HG02938 (cell line): ENCODE results near the gene AKR1B1.
A peak's percentile ranks its signal among the peaks of the same experiment; 100 is the strongest.

Experiments
- ATAC-seq: cut with Tn5 transposase; IDR thresholded peaks from one replicate; pipeline ENCODE4 v1.9.1; 2021; ENCODE audit warnings: mild to moderate bottlenecking, moderate library complexity; ENCODE audit not compliant: unreplicated experiment

The AKR1B1 gene

GRCh38 chr7:134470864-134471263, 12.0 kb upstream of the AKR1B1 start:
- ATAC-seq = no peak

DNA sequence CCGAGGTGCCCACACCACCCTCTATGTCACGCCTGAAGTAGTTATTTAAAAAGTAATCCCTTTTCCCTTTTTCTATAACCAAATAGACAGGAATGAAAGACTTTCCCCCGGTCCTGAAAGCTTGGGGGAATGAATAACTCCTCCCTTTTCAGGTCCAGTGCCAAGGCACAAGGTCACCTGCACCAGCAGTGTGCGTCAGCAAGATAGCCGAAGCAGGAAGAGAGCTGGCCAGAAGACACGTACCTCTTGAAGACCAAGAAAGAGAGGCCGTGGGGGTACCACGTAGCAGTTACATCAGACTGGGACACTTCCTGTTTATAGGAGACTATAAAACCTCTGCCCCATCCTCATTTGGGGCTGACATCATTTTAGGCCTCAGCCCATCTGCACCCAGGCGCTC, 10.7 kb upstream of the AKR1B1 start:
- no peak for ATAC-seq

DNA sequence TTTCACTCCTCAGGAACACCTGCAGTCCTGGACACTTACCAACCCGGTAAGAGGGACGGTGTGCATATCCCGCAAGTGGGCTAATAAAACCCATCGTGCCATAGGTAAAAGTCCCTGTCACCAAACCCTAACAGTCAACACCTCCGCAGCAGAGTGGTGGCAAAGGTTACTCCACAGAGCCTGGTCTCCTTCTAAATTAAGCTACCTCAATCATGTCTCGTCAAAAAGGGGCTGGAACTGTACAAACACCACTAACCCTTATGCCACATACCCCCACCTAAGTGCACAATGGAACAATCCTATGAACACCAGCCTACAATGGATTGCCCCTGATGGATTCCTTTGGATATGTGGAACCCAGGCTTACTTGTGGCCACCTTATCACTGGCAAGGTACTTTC, 9.6 kb upstream of the AKR1B1 start:
- no peak for ATAC-seq

DNA sequence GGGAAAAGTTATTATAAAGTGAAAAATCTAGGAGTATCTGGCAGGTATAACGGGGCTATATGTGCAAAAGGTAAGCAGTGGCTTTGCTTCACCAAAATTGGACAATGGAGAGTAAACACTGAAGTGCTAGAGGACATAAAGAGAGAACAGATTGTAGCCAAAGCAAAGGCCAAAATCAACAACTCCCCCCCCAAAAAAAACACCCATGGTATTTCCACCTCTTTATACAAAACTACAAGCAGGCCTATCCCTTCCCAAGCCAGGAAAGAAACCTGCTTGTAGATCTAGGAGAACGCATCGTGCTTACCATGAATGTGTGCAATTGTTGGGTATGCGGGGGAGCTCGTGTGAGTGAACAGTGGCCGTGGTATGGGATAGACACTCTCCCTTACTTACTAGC, 9.2 kb upstream of the AKR1B1 start:
- ATAC-seq = no peak

- no peak for ATAC-seq
Observed at GRCh38 chr7:134465491-134465890, 6.6 kb upstream of the AKR1B1 start.

GRCh38 chr7:134464496-134464895, 5.6 kb upstream of the AKR1B1 start:
- ATAC-seq = no peak

GRCh38 chr7:134463751-134464150, 4.9 kb upstream of the AKR1B1 start:
- no peak for ATAC-seq

DNA sequence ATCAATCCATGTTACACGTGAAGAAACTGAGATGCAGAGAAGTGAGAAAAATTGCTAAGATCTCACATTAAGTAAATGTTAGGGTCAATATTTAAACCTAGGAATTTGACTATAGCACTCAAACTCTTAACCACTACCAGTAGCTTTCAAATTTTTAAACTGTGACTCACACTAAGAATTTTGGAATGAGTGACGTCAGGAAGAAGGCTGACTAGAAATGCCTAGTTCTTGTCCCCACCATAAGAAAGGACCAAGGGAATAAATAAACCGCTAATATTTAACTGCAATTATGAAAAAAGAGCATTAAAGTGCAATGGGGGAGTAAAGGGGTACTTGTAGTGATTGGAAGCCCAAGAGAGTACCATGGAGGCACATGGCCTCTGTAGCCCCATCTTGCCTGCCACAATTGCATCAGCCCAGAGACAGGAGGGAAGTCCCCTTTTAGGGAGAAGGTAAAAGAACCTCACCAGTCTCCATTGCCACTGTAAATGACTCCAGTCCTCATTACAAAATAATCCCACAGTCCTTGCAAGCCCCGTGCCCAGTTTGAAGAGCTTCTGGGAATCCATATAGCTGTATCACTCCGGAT, 3.5 kb upstream of the AKR1B1 start:
- no peak for ATAC-seq

DNA sequence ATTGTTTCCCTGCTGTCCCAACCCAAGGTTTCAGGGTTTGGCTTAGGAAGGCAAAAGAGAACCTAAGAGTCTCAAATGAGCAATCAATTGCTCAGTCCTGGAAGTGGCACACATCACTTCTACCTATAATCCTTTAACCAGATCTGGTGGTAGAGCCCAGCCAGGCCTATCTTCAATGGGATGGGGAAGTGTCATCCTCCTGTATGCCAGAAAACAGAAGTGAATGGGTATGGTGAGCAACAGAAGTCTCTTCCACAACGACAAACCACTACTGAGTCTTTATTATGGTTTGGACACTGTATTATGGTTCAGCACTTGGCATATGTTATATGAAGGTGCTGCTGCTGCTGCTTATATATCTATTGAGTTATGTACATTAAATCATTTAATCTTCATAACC, 3.0 kb upstream of the AKR1B1 start:
- no peak for ATAC-seq

DNA sequence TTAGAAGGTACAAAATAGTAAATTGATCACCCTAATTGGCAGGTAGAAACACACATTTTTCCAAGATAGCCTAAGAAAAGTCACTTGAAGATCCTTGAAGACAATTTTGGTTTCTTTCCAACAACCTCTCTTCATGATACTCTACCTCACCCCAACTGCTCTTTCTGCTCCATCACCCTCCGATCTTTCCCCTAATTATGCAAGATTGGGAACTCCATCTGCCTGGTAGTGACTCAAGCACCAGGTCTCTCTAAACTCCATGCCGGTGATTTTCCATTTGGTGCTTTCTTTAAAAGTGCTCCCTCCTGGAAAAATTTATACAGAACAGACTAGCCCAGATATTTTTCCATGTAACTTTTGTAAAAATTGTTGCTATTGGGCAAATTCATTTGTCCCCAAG, 1.1 kb upstream of the AKR1B1 start:
- ATAC-seq = no peak

- peak; percentile 37 for ATAC-seq
Observed at GRCh38 chr7:134458341-134458805, 527 bp downstream of the AKR1B1 start.

DNA sequence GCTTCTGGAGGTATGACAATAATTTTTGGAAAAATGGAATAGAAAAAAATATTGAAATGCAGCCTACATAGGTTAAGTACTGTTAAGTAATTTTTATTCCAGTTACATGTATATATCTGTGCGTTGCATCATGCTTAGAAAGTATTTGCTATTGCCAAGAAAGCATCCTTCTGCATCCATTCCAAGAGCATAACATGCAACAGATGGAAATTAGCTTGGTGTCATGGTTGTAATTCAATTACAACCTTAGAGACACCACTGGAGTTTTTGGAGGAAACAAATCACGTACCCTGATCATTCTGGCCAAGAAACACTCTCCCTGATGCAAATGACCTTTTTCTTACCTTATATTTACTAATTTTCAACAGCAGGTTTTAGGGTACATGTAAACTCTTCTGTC, 1.7 kb downstream of the AKR1B1 start:
- no peak for ATAC-seq

- ATAC-seq = no peak
Observed at GRCh38 chr7:134454277-134454676, 4.6 kb downstream of the AKR1B1 start.

- ATAC-seq = no peak
Observed at GRCh38 chr7:134453518-134453917, 5.4 kb downstream of the AKR1B1 start.

DNA sequence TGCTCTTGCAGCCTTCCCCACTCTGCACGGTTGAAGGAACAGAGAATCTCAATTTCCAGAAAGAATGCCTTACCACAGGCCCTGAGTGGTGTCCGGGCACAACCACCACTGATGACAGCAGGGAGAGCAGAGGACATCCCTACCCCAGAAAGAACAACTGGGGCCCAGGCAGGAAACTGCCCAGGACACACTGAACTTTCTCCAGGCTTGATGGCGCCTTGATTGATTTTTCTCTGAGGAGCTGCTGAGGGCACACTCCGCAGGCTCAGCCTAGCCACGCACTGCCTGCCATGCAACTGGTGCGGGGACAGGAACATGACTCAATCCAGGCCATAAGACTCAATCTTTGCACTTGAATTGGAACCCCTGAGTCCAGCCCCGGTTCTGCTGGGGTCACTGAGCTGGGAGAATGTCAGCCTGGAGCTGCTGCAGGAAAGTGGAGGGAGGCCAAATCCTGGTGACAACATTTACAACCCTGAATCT, 5.9 kb downstream of the AKR1B1 start:
- ATAC-seq = no peak

GRCh38 chr7:134452419-134452838, 6.5 kb downstream of the AKR1B1 start:
- no peak for ATAC-seq

DNA sequence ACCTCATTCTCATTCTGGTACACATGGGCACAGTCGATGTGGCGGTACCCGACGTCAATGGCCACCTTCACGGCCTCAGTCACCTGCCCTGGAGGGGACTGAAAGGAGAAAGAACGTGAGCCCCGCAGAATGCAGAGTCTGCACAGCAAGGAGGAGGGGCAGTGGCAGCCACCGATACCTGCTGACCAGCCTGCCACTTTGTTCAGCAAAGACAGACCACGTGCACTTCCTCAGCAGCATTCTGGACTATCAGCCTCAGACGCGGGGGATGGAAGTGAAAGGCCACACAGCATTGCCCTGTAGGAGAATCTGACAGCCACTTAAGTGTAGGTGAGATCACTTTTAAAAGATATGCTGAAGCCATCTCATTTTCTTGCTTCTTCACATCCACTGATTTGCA, 7.2 kb downstream of the AKR1B1 start:
- ATAC-seq = no peak

DNA sequence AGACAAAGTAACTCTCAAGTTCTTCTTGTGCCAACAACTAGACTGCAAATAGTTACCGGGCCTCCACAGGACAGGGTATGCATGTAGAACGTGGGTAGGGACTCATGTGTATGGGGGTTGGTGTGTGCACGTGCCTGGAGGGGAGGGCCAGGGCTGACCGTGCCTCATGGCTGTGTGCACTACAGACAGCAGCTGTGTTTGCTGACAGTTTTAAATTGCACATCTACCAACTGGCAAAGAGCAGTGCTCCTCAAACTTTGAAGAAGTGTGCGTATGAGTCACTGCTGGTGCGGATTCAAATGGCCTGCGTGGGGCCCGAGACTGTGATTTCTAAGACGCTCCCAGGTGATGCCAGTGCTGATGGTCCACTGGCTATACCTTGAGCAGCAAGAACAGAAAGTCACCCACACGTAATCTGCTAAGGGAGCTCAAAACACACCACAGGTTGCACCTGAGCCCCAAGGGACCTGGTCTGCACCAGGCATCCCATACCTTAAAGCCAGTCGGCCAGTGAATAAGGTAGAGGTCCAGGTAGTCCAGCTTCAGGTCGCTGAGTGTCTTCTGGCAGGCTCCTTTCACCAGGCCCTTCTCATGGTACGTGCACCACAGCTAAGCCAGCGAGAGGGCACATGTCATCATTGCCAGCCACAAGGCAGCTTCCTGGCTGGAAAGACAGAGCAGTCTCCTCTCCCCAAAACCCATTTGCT, 8.5 kb downstream of the AKR1B1 start:
- no peak for ATAC-seq

DNA sequence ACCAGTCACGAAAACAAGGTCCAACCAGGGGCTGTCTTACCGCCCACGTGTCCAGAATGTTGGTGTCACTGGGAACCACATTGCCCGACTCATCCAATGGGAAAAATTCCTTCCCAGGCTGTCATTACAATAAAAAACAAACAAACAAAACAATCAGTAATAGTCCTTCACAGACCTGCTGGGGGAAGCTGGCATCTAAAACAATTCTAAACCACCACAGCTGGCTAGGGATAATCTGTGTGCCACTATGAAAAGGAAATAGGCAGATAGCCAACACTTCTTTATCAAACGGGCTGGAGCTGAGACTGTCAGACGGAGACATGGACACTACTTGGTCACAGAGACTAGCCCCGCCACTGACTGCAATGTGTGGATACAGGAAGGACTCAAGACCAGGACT, 9.2 kb downstream of the AKR1B1 start:
- no peak for ATAC-seq

DNA sequence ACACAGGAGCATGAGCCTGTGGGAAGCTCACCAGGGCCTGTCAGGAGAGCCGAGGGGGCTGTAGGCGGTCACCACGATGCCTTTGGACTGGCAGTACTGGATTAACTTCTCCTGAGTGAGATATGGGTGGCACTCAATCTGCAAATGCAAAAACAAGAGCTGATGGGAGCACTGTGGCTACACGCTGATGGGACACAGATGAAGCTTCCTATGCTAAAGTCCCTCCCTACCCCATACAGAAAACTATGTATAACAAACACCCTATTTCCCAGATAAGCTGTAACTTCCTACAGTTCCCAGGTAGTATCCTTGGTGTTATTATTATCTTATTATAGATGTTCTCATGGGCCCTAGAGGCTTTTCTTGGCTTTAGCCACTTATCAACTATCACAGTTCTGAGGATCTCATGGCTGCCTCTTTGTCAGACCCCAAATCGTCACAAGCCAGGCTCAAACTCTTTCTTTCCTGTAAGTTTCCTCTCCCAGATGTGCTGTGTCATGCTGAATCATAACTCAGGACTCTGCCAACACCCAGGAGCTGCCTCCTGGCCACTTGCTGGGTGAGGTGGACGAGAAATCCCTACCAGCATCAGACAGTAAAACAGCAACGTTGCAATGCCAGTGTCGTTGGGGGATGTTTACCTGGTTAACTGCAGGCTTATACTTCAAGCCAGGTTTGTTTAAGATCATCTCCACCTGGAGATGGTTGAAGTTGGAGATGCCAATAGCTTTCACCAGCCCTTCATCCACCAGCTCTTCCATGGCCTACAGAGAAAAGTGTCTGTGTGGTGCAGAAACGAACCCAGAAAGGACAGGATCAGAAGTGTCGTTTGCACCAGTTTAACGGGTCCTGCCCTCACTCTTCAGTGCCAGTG, 10.3 kb downstream of the AKR1B1 start:
- no peak for ATAC-seq

GRCh38 chr7:134447383-134447782, 11.5 kb downstream of the AKR1B1 start:
- ATAC-seq = no peak

DNA sequence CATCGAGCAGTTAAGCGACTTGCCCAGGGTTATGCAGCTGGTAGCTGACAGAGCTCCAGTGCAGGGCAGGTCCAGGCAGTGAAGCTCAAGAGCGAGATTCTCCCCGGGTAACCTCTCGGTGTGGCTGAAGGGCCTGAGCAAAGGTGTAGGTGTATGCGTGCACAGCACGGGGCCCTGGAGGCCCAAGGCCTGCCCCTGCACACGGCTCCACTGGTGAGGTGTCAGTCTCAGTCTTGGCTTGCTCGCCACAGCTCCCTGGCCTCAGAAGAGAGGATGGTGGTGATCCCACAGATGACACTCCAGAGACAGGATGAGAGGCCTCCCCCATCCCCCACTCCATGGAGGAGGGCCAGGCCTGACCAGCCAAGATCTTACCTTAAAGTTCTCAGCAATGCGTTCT, 12.0 kb downstream of the AKR1B1 start:
- no peak for ATAC-seq
